Gastrocnemius medialis (tissue), 4 donors: ENCODE data around the gene ETNK1. TPM values are rescaled to one million over a fixed set of nuclear protein-coding genes. Genes with fewer than 3 reads are reported as not detected.
"Not testable (repeated sequence)": the region's sequence is repeated elsewhere in the genome, so short reads cannot be mapped to it uniquely, and the experiment has no call there.

Experiments
- ATAC-seq, 2 donors: fragments of 150-250 bp; one replicate each; pipeline ENCODE4 v1.9.1; 2016
- DNase-seq, 2 donors: peaks; one replicate each; pipeline ENCODE4 v3.0.0-alpha.2; 2019
- H3K27ac ChIP-seq, 4 donors: fragments of 200-600 bp; sonication (generic); 1 replicate in 1 of 4; 2 replicates in 3 of 4; pipeline ENCODE4 v1.5.1; 2016 to 2018; ENCODE audit warnings: mild to moderate bottlenecking in 2 of 4, moderate library complexity in 1 of 4
- H3K27me3 ChIP-seq, 3 donors: fragments of 200-600 bp; sonication (generic) in 2 of 3; 1 replicate in 1 of 3; 2 replicates in 2 of 3; pipeline versions ENCODE4 v1.5.1 to v1.6.0; 2016 to 2019; ENCODE audit warnings: mild to moderate bottlenecking in 1 of 3, moderate library complexity in 1 of 3
- H3K36me3 ChIP-seq, 2 donors: fragments of 200-600 bp; sonication (generic) in 1 of 2; one replicate each; pipeline ENCODE4 v1.5.1; 2017 to 2018
- H3K4me1 ChIP-seq, 2 donors: fragments of 200-600 bp; sonication (generic) in 1 of 2; one replicate each; pipeline ENCODE4 v1.5.1; 2016 to 2017; ENCODE audit warnings: mild to moderate bottlenecking in 2 of 2
- H3K4me3 ChIP-seq, 4 donors: fragments of 200-600 bp; sonication (generic) in 3 of 4; 1 replicate in 1 of 4; 2 replicates in 3 of 4; pipeline ENCODE4 v1.5.1; 2016 to 2019; ENCODE audit warnings: mild to moderate bottlenecking in 2 of 4
- H3K9me3 ChIP-seq, 3 donors: fragments of 200-600 bp; sonication (generic) in 2 of 3; 1 replicate in 1 of 3; 2 replicates in 2 of 3; pipeline ENCODE4 v1.5.1; 2016 to 2019
- CTCF ChIP-seq, 5 experiments: fragments of 450-650 bp in 3 of 5; fragments of 200-600 bp in 2 of 5; sonication (generic) in 2 of 5; IDR thresholded peaks in 4 of 5; conservative IDR thresholded peaks in 1 of 5; 1 replicate in 4 of 5; 2 replicates in 1 of 5; pipeline ENCODE4 v1.5.1; 2016 to 2019; ENCODE audit warnings: antibody characterized with exemption in 5 of 5, mild to moderate bottlenecking in 3 of 5, moderate library complexity in 3 of 5
- POLR2A ChIP-seq, 2 donors: fragments of 450-650 bp; IDR thresholded peaks; one replicate each; pipeline ENCODE4 v1.6.1; 2017; ENCODE audit warnings: antibody characterized with exemption in 2 of 2, mild to moderate bottlenecking in 2 of 2, moderate library complexity in 2 of 2
- in situ Hi-C, 4 donors: fragments of 200-750 bp; cut with MboI; loops; one replicate each; pipeline versions ENCODE4 v1.15.0 to v1.8.0; 2017; ENCODE audit warnings: low sequenced_read_pairs in 4 of 4
- intact Hi-C: fragments of 100-400 bp; cut with DNase I; formaldehyde crosslinking; loops from one replicate; pipeline ENCODE4 v1.15.1; 2023; ENCODE audit warnings: low total_unique reads
- total RNA-seq, 4 donors: library from RNA; depleted of rRNA; stranded (reverse); fragments of >200 nt; gene quantifications; one replicate each; pipeline versions ENCODE4 v1.1.0 to v1.2.3, GENCODE V29; 2016

ETNK1 gene
- total RNA-seq, 4 donors from 2014 or later: 6.5 to 15.1 (median 7.2) TPM

- Histone ChIP-seq H3K36me3 (no peaks in the 10 kb centered on the region), H3K4me3 (no peak overlapping the region), H3K9me3 (no peaks in the 10 kb centered on the region), H3K27ac (no peak overlapping the region), H3K4me1 (no peaks in the 10 kb centered on the region), H3K27me3 (no peaks in the 10 kb centered on the region)
- DNase-seq (no peak), ATAC-seq (no peak)
- in situ Hi-C loops (no loop called here), intact Hi-C loops (no loop called here)
- TF ChIP-seq CTCF (IDR thresholded peaks at IDR 0.05 in 4 of 5, conservative IDR thresholded peaks at IDR 0.05 in 1 of 5) (no peak), POLR2A (IDR thresholded peaks at IDR 0.05) (no peak)
Measured at GRCh38 chr12:22578328-22578727, 46.6 kb upstream of the ETNK1 start.

GRCh38 chr12:22588817-22589216 lies 36.2 kb upstream of the ETNK1 start:
- DNase-seq: no peak
- Histone ChIP-seq H3K9me3 (no peaks in the 10 kb centered on the region), H3K27me3 (no peaks in the 10 kb centered on the region), H3K4me3 (no peak overlapping the region), H3K36me3 (no peaks in the 10 kb centered on the region), H3K27ac (no peak overlapping the region), H3K4me1 (no peaks in the 10 kb centered on the region)
- intact Hi-C loops (no loop called here), in situ Hi-C loops (no loop called here)
- no peak for TF ChIP-seq POLR2A (IDR thresholded peaks at IDR 0.05)
- TF ChIP-seq CTCF (IDR thresholded peaks at IDR 0.05 in 4 of 5, conservative IDR thresholded peaks at IDR 0.05 in 1 of 5): no peak
- no peak for ATAC-seq

GRCh38 chr12:22593864-22594263 lies 31.1 kb upstream of the ETNK1 start:
- Histone ChIP-seq H3K4me3 (no peak overlapping the region), H3K9me3 (no peaks in the 10 kb centered on the region), H3K36me3 (no peaks in the 10 kb centered on the region), H3K27ac (no peak overlapping the region), H3K4me1 (no peaks in the 10 kb centered on the region), H3K27me3 (no peaks in the 10 kb centered on the region)
- TF ChIP-seq CTCF (IDR thresholded peaks at IDR 0.05 in 4 of 5, conservative IDR thresholded peaks at IDR 0.05 in 1 of 5) (no peak), POLR2A (IDR thresholded peaks at IDR 0.05) (no peak)
- ATAC-seq (no peak), DNase-seq (no peak)
- intact Hi-C loops (no loop called here), in situ Hi-C loops (no loop called here)

- DNase-seq, ATAC-seq, H3K9me3 ChIP-seq, H3K27me3 ChIP-seq, H3K36me3 ChIP-seq, H3K4me1 ChIP-seq, intact Hi-C loops, H3K4me3 ChIP-seq, in situ Hi-C loops, H3K27ac ChIP-seq: not testable (repeated sequence)
Measured at GRCh38 chr12:22597539-22597938, 27.4 kb upstream of the ETNK1 start.

- DNase-seq (no peak), ATAC-seq (no peak)
- Histone ChIP-seq H3K27me3 (no peaks in the 10 kb centered on the region), H3K36me3 (no peaks in the 10 kb centered on the region), H3K27ac (no peak overlapping the region), H3K9me3 (no peaks in the 10 kb centered on the region), H3K4me3 (no peak overlapping the region), H3K4me1 (no peaks in the 10 kb centered on the region)
- in situ Hi-C loops (no loop called here), intact Hi-C loops (no loop called here)
- TF ChIP-seq POLR2A (IDR thresholded peaks at IDR 0.05) (no peak), CTCF (IDR thresholded peaks at IDR 0.05 in 4 of 5, conservative IDR thresholded peaks at IDR 0.05 in 1 of 5) (no peak)
Measured at GRCh38 chr12:22598141-22598762, 26.7 kb upstream of the ETNK1 start.
